SW 1271 (cell line): ENCODE results near the gene DMWD.
"Not testable (repeated sequence)": the region's sequence is repeated elsewhere in the genome, so short reads cannot be mapped to it uniquely, and the experiment has no call there.

Experiments used
- DNase-seq, 2 experiments: peaks; one replicate each; lab custom pipeline; 2025; lab: John Stamatoyannopoulos, UW

DMWD gene

DNA sequence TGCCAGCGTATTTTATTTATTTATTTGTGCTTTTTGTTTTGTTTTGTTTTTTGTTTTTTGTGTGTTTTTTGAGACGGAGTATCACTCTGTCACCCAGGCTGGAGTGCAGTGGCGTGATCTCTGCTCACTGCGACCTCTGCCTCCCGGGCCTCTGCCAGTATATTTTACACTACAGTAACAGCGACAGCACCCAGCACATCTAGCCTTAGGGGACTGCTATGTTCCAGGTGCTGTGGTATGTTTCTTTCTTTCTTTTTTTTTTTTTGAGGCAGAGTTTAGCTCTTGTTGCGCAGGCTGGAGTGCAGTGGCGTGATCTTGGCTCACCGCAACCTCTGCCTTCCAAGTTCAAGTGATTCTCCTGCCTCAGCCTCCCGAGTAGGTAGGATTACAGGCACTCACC, 41.2 kb downstream of the DMWD start:
- DNase-seq, result not testable (repeated sequence)

DNA sequence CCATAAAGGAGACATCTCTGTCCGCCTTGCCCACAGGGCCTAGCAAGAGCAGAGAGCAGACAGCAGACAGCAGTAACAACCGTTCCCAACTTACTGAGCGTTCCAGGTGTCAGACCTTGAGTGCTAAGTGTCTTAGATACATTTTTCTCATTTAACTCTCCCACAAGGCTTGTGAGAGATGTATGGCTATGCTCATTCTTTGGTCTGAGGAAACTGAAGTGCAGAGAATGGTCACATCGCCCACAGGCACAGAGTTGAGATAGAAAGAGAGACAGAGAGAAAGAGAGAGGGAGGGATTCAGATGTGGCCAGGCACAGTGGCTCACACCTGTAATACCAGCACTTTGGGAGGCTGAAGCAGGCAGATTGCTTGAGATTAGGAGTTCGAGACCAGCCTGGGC, 45.1 kb downstream of the DMWD start:
- DNase-seq, result no peak

DNA sequence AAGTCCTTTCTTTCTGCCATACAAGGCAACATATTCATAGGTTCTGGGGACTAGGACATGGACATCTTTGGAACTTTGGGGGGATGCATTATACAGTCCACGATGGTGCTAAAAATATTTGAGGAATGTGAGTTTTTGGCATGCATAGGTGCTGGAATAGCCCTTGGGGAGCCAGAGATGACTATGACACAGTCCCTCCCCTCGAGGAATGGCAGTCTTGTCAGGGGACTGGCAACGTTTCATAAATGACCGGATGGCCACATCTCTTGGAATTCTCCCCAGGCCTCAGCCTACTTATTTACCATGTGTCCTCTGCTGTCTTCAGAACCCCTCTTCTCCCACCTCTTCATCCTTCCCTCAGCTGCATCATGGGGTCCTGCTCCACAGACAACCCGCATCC, 45.8 kb downstream of the DMWD start:
- no peak for DNase-seq

DNA sequence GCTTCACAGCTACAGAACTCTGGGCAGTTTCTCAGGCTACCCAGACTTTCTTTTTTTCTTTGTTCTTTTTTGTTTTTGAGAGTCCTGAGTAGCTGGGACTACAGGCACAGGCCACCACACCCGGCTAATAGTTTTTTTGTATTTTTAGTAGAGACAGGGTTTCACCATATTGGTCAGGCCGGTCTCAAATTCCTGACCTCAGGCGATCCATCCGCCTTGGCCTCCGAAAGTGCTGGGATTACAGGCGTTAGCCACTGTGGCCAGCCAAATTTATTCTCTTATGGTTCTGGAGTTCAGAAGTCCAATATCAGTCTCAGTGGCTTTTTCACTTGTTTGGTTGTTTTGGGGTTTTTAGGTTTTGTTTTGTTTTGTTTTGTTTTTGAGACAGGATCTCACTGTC, 47.0 kb downstream of the DMWD start:
- DNase-seq, result no peak

DNA sequence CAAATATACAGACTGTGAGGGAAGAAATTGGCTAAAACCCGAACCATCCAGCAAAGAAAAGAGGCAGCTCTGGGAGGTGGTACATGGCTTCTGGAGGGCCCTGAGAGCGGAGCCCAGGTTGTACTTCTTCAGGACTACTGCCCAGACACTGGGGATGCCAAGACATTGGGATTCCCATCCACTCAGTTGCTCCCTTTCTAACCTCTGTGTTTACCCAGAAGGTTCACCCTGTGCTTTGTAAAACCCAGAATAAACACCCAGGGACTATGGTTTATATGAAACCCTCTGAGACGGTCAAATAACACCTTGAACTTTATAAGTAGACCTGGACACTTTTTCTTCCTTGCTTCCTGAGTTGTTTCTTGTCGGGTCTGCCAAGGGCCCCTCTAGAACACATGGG, 49.7 kb downstream of the DMWD start:
- DNase-seq, result no peak

DNA sequence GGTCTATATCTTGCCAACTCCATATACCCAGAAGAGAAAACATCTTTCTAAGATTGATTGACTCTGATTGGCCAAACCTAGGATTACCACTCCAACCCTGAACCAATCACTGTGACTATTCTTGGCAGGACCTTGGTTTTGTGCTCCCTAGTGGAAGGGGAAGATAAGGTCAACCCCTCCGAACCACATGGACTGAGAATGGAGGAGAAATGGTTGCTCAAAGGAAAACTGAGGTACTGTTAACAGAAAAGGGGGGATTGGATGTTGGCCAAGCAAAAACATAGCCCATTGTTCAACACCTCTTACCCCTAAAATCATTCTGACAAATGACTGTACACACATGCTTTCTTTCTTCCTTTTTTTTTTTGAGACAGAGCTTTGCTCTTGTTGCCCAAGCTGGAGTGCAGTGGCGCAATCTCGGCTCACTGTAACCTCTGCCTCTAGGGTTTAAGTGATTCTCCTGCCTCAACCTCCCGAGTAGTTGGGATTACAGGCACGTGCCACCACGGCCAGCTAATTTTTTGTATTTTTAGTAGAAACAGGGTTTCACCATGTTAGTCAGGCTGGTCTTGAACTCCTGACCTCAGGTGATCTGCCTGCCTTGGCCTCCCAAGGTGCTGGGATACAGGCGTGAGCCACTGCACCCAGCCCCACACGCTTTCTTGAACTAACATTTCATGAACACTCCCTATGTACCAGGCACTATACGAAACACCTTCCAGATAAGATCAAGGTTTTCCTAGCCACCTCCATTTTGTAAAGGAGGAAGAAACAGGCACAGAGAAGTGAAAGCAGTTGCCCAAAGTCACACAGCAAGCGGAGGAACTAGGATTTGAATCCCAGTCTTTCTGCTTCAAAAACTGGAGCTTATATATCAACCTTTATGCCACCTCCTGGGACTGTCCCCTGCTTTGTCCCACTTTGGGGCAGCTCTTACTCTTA, 52.9 kb downstream of the DMWD start:
- DNase-seq, result no peak

DNA sequence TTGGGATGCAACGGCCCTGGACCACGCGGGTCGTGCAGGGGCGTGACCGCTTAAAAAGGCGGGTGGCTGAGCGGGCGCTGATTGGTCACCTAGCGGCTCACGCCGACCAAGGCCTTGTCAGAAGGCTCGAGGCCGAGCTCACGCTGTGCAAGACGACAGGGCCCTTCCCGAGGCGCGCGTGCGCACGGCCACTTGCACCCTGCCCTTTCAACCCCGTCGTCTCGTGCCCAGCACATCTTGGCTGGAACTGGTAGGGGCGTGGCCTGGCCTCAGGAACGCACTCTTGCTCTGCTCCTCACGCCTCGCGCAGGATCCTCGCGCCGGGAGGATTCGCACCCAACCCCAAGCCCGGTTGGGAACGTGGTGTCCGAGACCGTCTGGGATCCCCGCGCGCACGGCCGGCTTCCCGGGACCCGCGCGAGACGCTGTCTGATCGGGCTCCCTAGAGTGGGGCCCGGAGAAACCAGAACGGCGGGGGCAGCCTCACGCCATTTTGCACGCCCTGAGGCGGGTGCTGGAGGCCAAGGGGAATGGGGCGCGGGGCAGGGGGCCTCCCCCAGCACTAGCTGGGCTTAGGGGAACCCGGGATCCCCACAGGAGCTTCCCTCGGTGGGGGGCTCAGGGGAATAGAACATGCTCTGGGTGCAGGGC, 59.4 kb downstream of the DMWD start, which contains the start of gene MEIOSIN:
Gene MEIOSIN (plus strand): TSS at position 280 of the 651 bp plus-strand sequence. CDS start 1,938 bp downstream, outside the sequence.
- DNase-seq, result no peak
